K562 (cell line): ENCODE results near the gene DDX46. TPM values are rescaled to one million over a fixed set of nuclear protein-coding genes. Genes with fewer than 3 reads are reported as not detected.

Experiments
- ARNT ChIP-seq, 2 experiments: fragments of 450-650 bp; IDR thresholded peaks; 2 replicates each; pipeline ENCODE4 v1.6.1; 2016; ENCODE audit warnings: mild to moderate bottlenecking in 1 of 2
- ZNF24 ChIP-seq: fragments of 450-650 bp; IDR thresholded peaks from 2 replicates; pipeline ENCODE4 v1.6.1; 2016
- ZNF318 ChIP-seq, 2 experiments: fragments of 450-650 bp; IDR thresholded peaks; 2 replicates each; pipeline ENCODE4 v1.6.1; 2016; ENCODE audit warnings: mild to moderate bottlenecking in 2 of 2, borderline replicate concordance in 1 of 2, low read depth in 1 of 2, moderate library complexity in 1 of 2
- polyA plus RNA-seq, 8 experiments: library from polyadenylated mRNA; depleted of rRNA in 4 of 8; stranded (reverse) in 5 of 8; unstranded in 3 of 8; fragments of >200 nt; fragmentation: Nextera tagmentation in 2 of 8; fragmentation: Illumina TruSeq in 1 of 8; extraction: Ambion mirVana in 2 of 8; extraction: Trizol in 1 of 8; gene quantifications; 2 replicates each; pipeline versions ENCODE4 v1.2.1 to v1.2.3, GENCODE V29; 2011 to 2014; ENCODE audit warnings: inconsistent platforms in 1 of 8, missing spikeins in 1 of 8
- total RNA-seq, 7 experiments: library from RNA; depleted of rRNA in 6 of 7; stranded (reverse); fragments of >200 nt in 6 of 7; fragmentation: Illumina TruSeq in 2 of 7; extraction: Trizol in 2 of 7; gene quantifications; 2 replicates each; pipeline versions ENCODE4 v1.2.1 to v1.2.3, GENCODE V29; 2011 to 2021; ENCODE audit warnings: low replicate concordance in 1 of 7
- TF ChIP-seq, protein P1 (sequence below): fragments of 450-650 bp; IDR thresholded peaks from 2 replicates; pipeline ENCODE4 v1.6.1; 2016; ENCODE audit warnings: mild to moderate bottlenecking, moderate library complexity
- TF ChIP-seq, protein P2 (sequence below): fragments of 450-650 bp; formaldehyde crosslinking; IDR thresholded peaks from 2 replicates; pipeline ENCODE4 v1.4.0; 2022; ENCODE audit warnings: missing genetic modification characterization

DDX46 gene
- total and polyA plus RNA-seq, 9 of the 15 experiments (the other 6 are each of a cell fraction or from before 2014, with no cell fraction given) = 26.2 to 99.0 (median 76.4) TPM

GRCh38 chr5:134738963-134739661, 19.5 kb upstream of the DDX46 start (continued):
- TF ChIP-seq, protein P1, sequence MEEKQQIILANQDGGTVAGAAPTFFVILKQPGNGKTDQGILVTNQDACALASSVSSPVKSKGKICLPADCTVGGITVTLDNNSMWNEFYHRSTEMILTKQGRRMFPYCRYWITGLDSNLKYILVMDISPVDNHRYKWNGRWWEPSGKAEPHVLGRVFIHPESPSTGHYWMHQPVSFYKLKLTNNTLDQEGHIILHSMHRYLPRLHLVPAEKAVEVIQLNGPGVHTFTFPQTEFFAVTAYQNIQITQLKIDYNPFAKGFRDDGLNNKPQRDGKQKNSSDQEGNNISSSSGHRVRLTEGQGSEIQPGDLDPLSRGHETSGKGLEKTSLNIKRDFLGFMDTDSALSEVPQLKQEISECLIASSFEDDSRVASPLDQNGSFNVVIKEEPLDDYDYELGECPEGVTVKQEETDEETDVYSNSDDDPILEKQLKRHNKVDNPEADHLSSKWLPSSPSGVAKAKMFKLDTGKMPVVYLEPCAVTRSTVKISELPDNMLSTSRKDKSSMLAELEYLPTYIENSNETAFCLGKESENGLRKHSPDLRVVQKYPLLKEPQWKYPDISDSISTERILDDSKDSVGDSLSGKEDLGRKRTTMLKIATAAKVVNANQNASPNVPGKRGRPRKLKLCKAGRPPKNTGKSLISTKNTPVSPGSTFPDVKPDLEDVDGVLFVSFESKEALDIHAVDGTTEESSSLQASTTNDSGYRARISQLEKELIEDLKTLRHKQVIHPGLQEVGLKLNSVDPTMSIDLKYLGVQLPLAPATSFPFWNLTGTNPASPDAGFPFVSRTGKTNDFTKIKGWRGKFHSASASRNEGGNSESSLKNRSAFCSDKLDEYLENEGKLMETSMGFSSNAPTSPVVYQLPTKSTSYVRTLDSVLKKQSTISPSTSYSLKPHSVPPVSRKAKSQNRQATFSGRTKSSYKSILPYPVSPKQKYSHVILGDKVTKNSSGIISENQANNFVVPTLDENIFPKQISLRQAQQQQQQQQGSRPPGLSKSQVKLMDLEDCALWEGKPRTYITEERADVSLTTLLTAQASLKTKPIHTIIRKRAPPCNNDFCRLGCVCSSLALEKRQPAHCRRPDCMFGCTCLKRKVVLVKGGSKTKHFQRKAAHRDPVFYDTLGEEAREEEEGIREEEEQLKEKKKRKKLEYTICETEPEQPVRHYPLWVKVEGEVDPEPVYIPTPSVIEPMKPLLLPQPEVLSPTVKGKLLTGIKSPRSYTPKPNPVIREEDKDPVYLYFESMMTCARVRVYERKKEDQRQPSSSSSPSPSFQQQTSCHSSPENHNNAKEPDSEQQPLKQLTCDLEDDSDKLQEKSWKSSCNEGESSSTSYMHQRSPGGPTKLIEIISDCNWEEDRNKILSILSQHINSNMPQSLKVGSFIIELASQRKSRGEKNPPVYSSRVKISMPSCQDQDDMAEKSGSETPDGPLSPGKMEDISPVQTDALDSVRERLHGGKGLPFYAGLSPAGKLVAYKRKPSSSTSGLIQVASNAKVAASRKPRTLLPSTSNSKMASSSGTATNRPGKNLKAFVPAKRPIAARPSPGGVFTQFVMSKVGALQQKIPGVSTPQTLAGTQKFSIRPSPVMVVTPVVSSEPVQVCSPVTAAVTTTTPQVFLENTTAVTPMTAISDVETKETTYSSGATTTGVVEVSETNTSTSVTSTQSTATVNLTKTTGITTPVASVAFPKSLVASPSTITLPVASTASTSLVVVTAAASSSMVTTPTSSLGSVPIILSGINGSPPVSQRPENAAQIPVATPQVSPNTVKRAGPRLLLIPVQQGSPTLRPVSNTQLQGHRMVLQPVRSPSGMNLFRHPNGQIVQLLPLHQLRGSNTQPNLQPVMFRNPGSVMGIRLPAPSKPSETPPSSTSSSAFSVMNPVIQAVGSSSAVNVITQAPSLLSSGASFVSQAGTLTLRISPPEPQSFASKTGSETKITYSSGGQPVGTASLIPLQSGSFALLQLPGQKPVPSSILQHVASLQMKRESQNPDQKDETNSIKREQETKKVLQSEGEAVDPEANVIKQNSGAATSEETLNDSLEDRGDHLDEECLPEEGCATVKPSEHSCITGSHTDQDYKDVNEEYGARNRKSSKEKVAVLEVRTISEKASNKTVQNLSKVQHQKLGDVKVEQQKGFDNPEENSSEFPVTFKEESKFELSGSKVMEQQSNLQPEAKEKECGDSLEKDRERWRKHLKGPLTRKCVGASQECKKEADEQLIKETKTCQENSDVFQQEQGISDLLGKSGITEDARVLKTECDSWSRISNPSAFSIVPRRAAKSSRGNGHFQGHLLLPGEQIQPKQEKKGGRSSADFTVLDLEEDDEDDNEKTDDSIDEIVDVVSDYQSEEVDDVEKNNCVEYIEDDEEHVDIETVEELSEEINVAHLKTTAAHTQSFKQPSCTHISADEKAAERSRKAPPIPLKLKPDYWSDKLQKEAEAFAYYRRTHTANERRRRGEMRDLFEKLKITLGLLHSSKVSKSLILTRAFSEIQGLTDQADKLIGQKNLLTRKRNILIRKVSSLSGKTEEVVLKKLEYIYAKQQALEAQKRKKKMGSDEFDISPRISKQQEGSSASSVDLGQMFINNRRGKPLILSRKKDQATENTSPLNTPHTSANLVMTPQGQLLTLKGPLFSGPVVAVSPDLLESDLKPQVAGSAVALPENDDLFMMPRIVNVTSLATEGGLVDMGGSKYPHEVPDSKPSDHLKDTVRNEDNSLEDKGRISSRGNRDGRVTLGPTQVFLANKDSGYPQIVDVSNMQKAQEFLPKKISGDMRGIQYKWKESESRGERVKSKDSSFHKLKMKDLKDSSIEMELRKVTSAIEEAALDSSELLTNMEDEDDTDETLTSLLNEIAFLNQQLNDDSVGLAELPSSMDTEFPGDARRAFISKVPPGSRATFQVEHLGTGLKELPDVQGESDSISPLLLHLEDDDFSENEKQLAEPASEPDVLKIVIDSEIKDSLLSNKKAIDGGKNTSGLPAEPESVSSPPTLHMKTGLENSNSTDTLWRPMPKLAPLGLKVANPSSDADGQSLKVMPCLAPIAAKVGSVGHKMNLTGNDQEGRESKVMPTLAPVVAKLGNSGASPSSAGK = peak; percentile 88
- TF ChIP-seq, protein P2, sequence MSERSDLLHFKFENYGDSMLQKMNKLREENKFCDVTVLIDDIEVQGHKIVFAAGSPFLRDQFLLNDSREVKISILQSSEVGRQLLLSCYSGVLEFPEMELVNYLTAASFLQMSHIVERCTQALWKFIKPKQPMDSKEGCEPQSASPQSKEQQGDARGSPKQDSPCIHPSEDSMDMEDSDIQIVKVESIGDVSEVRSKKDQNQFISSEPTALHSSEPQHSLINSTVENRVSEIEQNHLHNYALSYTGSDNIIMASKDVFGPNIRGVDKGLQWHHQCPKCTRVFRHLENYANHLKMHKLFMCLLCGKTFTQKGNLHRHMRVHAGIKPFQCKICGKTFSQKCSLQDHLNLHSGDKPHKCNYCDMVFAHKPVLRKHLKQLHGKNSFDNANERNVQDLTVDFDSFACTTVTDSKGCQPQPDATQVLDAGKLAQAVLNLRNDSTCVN (CRISPR knock-in tag) = peak; percentile 71; the same call in 1 of the 2 replicates
- TF ChIP-seq ARNT (IDR thresholded peaks at IDR 0.05) (0 out of 4 replicates have a peak, but pooled peaks have one; percentile 30 to 63), ZNF318 (IDR thresholded peaks at IDR 0.05; ENCODE audit: borderline replicate concordance in 1 of 2, low read depth in 1 of 2) (0 out of 4 replicates have a peak, but pooled peaks of 1 of the 2 experiments have one; percentile 26), ZNF24 (no peak)
